Activated CD4-positive, alpha-beta T cell treated with anti-CD3 and anti-CD28 coated beads, Interleukin-10, Interleukin-2, amounts not matched to agents 100 ng/mL and 50 ng/mL, durations not matched to agents 16 hours and 8 hours (primary cell): ENCODE measurements around the gene DXO.

Source experiments
- DNase-seq: peaks from one replicate; pipeline ENCODE4 v3.0.0-alpha.2; 2020

The DXO gene

GRCh38 chr6:31920811-31921210 lies 51.1 kb downstream of the DXO start:
- DNase-seq = no peak
